ENCODE results near the gene SLIT3. TPM values are rescaled to one million over a fixed set of nuclear protein-coding genes. Genes with fewer than 3 reads are reported as not detected.

The SLIT3 gene
- total RNA-seq, 1 experiment from 2014 or later = 0.92 TPM

GRCh38 chr5:168612996-168613395 is 687.9 kb downstream of the SLIT3 start:
- Mint-ChIP-seq H3K4me3 (no peak overlapping the region), H3K9me3 (no peaks in the 10 kb centered on the region; a peak in 1 of 5 replicates), H3K27me3 (ENCODE audit: low read depth) (peaks cover 3% of the 10 kb centered on the region), H3K36me3 (ENCODE audit: insufficient read depth in 1 of 3, low read depth in 3 of 3) (no peaks in the 10 kb centered on the region), H3K4me1 (0 out of 4 replicates have a peak, but pooled peaks cover 0 to 4% of the 10 kb centered on the region in 2 experiments), H3K27ac (no peak overlapping the region)
- no peak for TF ChIP-seq CTCF (conservative IDR thresholded peaks at IDR 0.05)
- Histone ChIP-seq H2AK5ac (ENCODE audit: insufficient read length, low read length) (no peak overlapping the region), H3K4me2 (ENCODE audit: insufficient read depth, insufficient read length, low read length) (no peak overlapping the region), H3K4ac (ENCODE audit: low read depth, low read length) (no peak overlapping the region), H3K23me2 (ENCODE audit: insufficient read length, low read depth, low read length, poor library complexity, severe bottlenecking) (no peaks in the 10 kb centered on the region), H2BK120ac (ENCODE audit: low read depth, low read length, poor library complexity, severe bottlenecking) (no peak overlapping the region), H3K27me3 (ENCODE audit: insufficient read depth, low read length) (no peaks in the 10 kb centered on the region), H3K4me1 (ENCODE audit: insufficient read depth, low read length) (no peaks in the 10 kb centered on the region), H4K20me1 (ENCODE audit: control insufficient read depth, insufficient read depth, insufficient read length) (no peaks in the 10 kb centered on the region), H2BK15ac (ENCODE audit: low read depth, low read length) (no peak overlapping the region), H4K8ac (replicated peaks; ENCODE audit: insufficient read length, low read depth, low read length) (no peak overlapping the region), H4K91ac (ENCODE audit: insufficient read length, low read depth, low read length) (no peak overlapping the region), H4K5ac (ENCODE audit: insufficient read length, low read depth, low read length) (no peak overlapping the region), H3K18ac (ENCODE audit: insufficient read length, low read depth, low read length) (no peak overlapping the region), H3K79me2 (ENCODE audit: insufficient read depth, low read length) (no peaks in the 10 kb centered on the region), H2AFZ (ENCODE audit: low read length) (no peak overlapping the region), H3K79me1 (ENCODE audit: insufficient read depth, low read depth, low read length, poor library complexity, severe bottlenecking) (no peaks in the 10 kb centered on the region), H2BK12ac (ENCODE audit: insufficient read length, low read depth, low read length) (no peak overlapping the region), H3K23ac (ENCODE audit: insufficient read length, low read depth, low read length) (no peak overlapping the region), H2BK5ac (ENCODE audit: insufficient read length, low read length) (no peak overlapping the region), H3K9ac (ENCODE audit: extremely low read depth, insufficient read length, low read length) (no peak overlapping the region), H3K9me3 (ENCODE audit: control insufficient read depth, low read depth, low read length) (no peaks in the 10 kb centered on the region), H3K14ac (ENCODE audit: insufficient read depth, low read length) (no peak overlapping the region), H3K56ac (ENCODE audit: insufficient read length, low read depth, low read length) (no peak overlapping the region), H2BK20ac (ENCODE audit: low read depth, low read length, poor library complexity, severe bottlenecking) (no peak overlapping the region), H3T11ph (ENCODE audit: low read length) (no peak overlapping the region), H3K27ac (ENCODE audit: insufficient read length, low read depth, low read length) (no peak overlapping the region)
- WGBS (ENCODE audit: extremely low coverage, insufficient read length, low lambda C conversion rate) = no CpG with 5 or more reads among the region's 2 CpGs
- no peak for DNase-seq
